SK-N-SH treated with all-trans-retinoic acid at 6 μM for 48 hours (cell line): ENCODE data around the gene DCAF5.

Experiments
- ARNTL ChIP-seq: fragments of 450-650 bp; formaldehyde crosslinking; IDR thresholded peaks from 2 replicates; pipeline ENCODE4 v1.5.0; 2020; ENCODE audit warnings: low read depth, mild to moderate bottlenecking, moderate library complexity, borderline replicate concordance
- PPARA ChIP-seq: fragments of 250-450 bp; sonication (Bioruptor Pico); IDR thresholded peaks from 2 replicates; pipeline ENCODE4 v1.5.0; 2020; ENCODE audit warnings: mild to moderate bottlenecking, borderline replicate concordance
- RARB ChIP-seq: fragments of 250-450 bp; sonication (Bioruptor Pico); IDR thresholded peaks from 2 replicates; pipeline ENCODE4 v1.8.0; 2021; ENCODE audit warnings: mild to moderate bottlenecking, moderate library complexity
- TCF4 ChIP-seq: fragments of 250-450 bp; sonication (Bioruptor Pico); IDR thresholded peaks from 2 replicates; pipeline ENCODE4 v1.8.0; 2021; ENCODE audit warnings: mild to moderate bottlenecking, moderate library complexity, borderline replicate concordance
- ZFP3 ChIP-seq: fragments of 250-450 bp; sonication (Bioruptor Pico); IDR thresholded peaks from 2 replicates; pipeline ENCODE4 v1.5.0; 2020; ENCODE audit warnings: mild to moderate bottlenecking, moderate library complexity
- ZNF8 ChIP-seq: fragments of 450-650 bp; formaldehyde crosslinking; IDR thresholded peaks from 2 replicates; pipeline ENCODE4 v1.5.0; 2020; ENCODE audit warnings: mild to moderate bottlenecking, moderate library complexity
- TF ChIP-seq, protein P1 (sequence below): fragments of 250-450 bp; sonication (Bioruptor Pico); IDR thresholded peaks from 2 replicates; pipeline ENCODE4 v1.5.1; 2021; ENCODE audit warnings: mild to moderate bottlenecking, moderate library complexity
- TF ChIP-seq, protein P2 (sequence below): fragments of 250-450 bp; sonication (Bioruptor Pico); IDR thresholded peaks from 2 replicates; pipeline ENCODE4 v1.8.0; 2020; ENCODE audit warnings: mild to moderate bottlenecking, moderate library complexity, borderline replicate concordance
- TF ChIP-seq, protein P3 (sequence below): fragments of 250-450 bp; sonication (Bioruptor Pico); IDR thresholded peaks from 2 replicates; pipeline ENCODE4 v1.8.0; 2021; ENCODE audit warnings: low read depth, mild to moderate bottlenecking, moderate library complexity, borderline replicate concordance

DNA sequence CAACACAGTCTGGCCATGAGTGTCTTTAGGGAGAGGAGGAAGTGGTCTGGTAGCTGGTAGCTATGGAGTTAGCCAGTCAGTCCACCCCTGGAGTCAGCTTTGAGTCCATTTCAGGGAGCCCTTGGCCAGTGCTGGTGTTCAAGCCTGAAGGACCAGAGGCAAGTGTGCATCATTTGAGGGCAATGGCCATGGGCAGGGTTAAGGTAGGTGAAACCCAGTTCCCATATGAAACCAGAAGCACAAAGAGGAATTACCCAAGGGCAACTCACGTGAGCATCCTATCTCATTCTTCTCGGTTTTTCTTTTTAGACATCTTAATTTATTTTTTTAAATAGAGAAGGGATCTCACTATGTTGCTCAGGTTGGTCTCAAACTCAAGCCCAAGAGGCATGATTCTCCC, 112.6 kb downstream of the DCAF5 start:
- no peak for TF ChIP-seq ZFP3 (CRISPR knock-in tag)
- TF ChIP-seq, protein P1, sequence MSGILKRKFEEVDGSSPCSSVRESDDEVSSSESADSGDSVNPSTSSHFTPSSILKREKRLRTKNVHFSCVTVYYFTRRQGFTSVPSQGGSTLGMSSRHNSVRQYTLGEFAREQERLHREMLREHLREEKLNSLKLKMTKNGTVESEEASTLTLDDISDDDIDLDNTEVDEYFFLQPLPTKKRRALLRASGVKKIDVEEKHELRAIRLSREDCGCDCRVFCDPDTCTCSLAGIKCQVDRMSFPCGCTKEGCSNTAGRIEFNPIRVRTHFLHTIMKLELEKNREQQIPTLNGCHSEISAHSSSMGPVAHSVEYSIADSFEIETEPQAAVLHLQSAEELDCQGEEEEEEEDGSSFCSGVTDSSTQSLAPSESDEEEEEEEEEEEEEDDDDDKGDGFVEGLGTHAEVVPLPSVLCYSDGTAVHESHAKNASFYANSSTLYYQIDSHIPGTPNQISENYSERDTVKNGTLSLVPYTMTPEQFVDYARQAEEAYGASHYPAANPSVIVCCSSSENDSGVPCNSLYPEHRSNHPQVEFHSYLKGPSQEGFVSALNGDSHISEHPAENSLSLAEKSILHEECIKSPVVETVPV = no peak
- TF ChIP-seq, protein P2, sequence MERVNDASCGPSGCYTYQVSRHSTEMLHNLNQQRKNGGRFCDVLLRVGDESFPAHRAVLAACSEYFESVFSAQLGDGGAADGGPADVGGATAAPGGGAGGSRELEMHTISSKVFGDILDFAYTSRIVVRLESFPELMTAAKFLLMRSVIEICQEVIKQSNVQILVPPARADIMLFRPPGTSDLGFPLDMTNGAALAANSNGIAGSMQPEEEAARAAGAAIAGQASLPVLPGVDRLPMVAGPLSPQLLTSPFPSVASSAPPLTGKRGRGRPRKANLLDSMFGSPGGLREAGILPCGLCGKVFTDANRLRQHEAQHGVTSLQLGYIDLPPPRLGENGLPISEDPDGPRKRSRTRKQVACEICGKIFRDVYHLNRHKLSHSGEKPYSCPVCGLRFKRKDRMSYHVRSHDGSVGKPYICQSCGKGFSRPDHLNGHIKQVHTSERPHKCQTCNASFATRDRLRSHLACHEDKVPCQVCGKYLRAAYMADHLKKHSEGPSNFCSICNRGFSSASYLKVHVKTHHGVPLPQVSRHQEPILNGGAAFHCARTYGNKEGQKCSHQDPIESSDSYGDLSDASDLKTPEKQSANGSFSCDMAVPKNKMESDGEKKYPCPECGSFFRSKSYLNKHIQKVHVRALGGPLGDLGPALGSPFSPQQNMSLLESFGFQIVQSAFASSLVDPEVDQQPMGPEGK = no peak
- TF ChIP-seq RARB (CRISPR knock-in tag) = no peak
- TF ChIP-seq PPARA (CRISPR knock-in tag) = no peak
- TF ChIP-seq ZNF8 (CRISPR knock-in tag) = no peak
- TF ChIP-seq ARNTL (CRISPR knock-in tag) = no peak
- no peak for TF ChIP-seq TCF4 (CRISPR knock-in tag)
- TF ChIP-seq, protein P3, sequence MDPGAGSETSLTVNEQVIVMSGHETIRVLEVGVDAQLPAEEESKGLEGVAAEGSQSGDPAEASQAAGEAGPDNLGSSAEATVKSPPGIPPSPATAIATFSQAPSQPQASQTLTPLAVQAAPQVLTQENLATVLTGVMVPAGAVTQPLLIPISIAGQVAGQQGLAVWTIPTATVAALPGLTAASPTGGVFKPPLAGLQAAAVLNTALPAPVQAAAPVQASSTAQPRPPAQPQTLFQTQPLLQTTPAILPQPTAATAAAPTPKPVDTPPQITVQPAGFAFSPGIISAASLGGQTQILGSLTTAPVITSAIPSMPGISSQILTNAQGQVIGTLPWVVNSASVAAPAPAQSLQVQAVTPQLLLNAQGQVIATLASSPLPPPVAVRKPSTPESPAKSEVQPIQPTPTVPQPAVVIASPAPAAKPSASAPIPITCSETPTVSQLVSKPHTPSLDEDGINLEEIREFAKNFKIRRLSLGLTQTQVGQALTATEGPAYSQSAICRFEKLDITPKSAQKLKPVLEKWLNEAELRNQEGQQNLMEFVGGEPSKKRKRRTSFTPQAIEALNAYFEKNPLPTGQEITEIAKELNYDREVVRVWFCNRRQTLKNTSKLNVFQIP (CRISPR knock-in tag) = no peak
